ENCODE measurements around the gene HIF3A. TPM values are rescaled to one million over a fixed set of nuclear protein-coding genes. Genes with fewer than 3 reads are reported as not detected.

HIF3A gene
- total RNA-seq, 1 donor from 2014 or later = 87.7 TPM

GRCh38 chr19:46392252-46392801 is 95.5 kb downstream of the HIF3A start:
- H3K36me3 ChIP-seq = peaks cover 46% of the 10 kb centered on the region
- no peaks in the 10 kb centered on the region for H3K27me3 ChIP-seq (ENCODE audit: low read depth)
- H3K4me3 ChIP-seq = no peak overlapping the region
- no peaks in the 10 kb centered on the region for H3K4me1 ChIP-seq
- intact Hi-C loops (cut with micrococcal nuclease) = loop anchor here (10.0 kb wide), 1 partner anchor 122 kb away; no protein-coding TSS in a partner anchor
- TF ChIP-seq CTCF (IDR thresholded peaks at IDR 0.05; ENCODE audit: borderline replicate concordance) = no peak
- no peak overlapping the region for H3K27ac ChIP-seq (replicated peaks)
- DNase-seq = no peak
- no peaks in the 10 kb centered on the region for H3K9me3 ChIP-seq (replicated peaks)

- Histone ChIP-seq H3K36me3 (peaks cover 41% of the 10 kb centered on the region), H3K9me3 (replicated peaks) (no peaks in the 10 kb centered on the region), H3K4me1 (no peaks in the 10 kb centered on the region), H3K27ac (replicated peaks) (no peak overlapping the region), H3K4me3 (no peak overlapping the region), H3K27me3 (ENCODE audit: low read depth) (no peaks in the 10 kb centered on the region)
- intact Hi-C loops (cut with micrococcal nuclease) = loop anchor here (10.0 kb wide), 1 partner anchor 122 kb away; no protein-coding TSS in a partner anchor
- no peak for DNase-seq
- TF ChIP-seq CTCF (IDR thresholded peaks at IDR 0.05; ENCODE audit: borderline replicate concordance) = no peak
These were observed 96.0 kb downstream of the HIF3A start for GRCh38 chr19:46392837-46393236.

Other genes with a start within 250 kb of the HIF3A start
- not detected for gene IGFL3, start 172.4 kb upstream of the HIF3A start, total RNA-seq
- not detected for gene IGFL2, start 148.8 kb upstream of the HIF3A start, total RNA-seq
- not detected for gene IGFL1, start 67.3 kb upstream of the HIF3A start, total RNA-seq
- 70.8 TPM for gene PPP5C, start 50.0 kb downstream of the HIF3A start, total RNA-seq
- gene CCDC8, start 116.5 kb downstream of the HIF3A start, total RNA-seq = 30.8 TPM
- gene PNMA8C, start 131.9 kb downstream of the HIF3A start, total RNA-seq = not detected
- 8.4 TPM for gene PNMA8A, start 174.5 kb downstream of the HIF3A start, total RNA-seq
- 0.55 TPM for gene PNMA8B, start 198.8 kb downstream of the HIF3A start, total RNA-seq

Measured in left ventricle myocardium inferior (tissue), 1 donor.